Measurements from ENCODE around the gene SMIM41. TPM values are rescaled to one million over a fixed set of nuclear protein-coding genes. Genes with fewer than 3 reads are reported as not detected.

SMIM41 gene
- total RNA-seq, 1 experiment from 2014 or later = not detected

DNA sequence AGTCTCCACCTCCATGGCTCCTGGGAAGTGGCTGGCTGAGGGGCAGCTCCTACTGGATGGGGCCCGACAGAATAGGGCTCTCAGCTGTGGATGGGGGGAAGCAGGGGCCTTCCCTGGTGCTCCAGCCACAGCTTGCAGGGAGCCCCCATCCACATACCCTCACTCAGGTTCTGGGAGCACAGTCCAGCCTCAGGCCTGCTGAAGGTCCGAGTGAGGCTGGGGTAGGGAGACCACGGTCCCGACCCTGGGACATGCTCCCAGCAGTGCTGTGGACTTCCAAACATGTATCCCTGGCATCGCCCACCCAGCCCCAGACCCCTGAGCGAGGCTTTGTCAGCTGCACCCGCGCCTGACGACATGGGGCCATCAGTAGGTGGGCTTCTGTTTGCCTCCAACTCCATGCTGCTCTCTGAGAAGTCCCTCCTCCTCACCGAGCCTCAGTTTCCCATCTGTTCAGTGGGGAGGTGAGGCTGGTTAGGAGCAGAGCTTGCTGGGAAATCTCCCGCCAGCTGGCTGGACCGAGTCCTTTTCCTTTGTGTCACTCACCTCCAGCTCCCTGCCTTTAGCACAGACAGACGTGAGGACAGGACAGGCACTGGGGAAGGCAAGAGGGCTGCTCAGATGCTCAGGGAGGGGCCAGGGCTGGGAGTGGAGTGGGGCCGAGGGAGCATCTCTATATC lies 18.9 kb upstream of the SMIM41 start:
- H3K9me3 ChIP-seq (ENCODE audit: insufficient read depth, low read depth) = no peaks in the 10 kb centered on the region
- intact Hi-C loops (cut with micrococcal nuclease; ENCODE audit: unreplicated experiment) = no loop called here
- no peaks in the 10 kb centered on the region for H3K36me3 ChIP-seq (ENCODE audit: low read depth)
- H3K4me3 ChIP-seq = no peak overlapping the region
- ChIA-PET CTCF (interaction anchor here (0.7 kb wide), 1 partner anchor 35 kb away, joined by 3 read pairs; no protein-coding TSS in a partner anchor), POLR2A (ENCODE audit: unreplicated experiment) (interaction anchor here (0.6 kb wide), 1 partner anchor 10 kb away, joined by 6 read pairs; no protein-coding TSS in a partner anchor)
- no peaks in the 10 kb centered on the region for H3F3A ChIP-seq (ENCODE audit: insufficient read depth, low read depth)
- H4K20me1 ChIP-seq (ENCODE audit: insufficient read depth) = no peaks in the 10 kb centered on the region
- no peak overlapping the region for H3K4me2 ChIP-seq
- H3K4me1 ChIP-seq (replicated peaks; ENCODE audit: insufficient read depth) = no peaks in the 10 kb centered on the region
- no peak for DNase-seq
- H3K27me3 ChIP-seq (ENCODE audit: insufficient read depth, low read depth) = no peaks in the 10 kb centered on the region
- H2AFZ ChIP-seq = no peak overlapping the region
- H3K27ac ChIP-seq = no peak overlapping the region
- H3K79me2 ChIP-seq (ENCODE audit: low read depth) = no peaks in the 10 kb centered on the region
- no peak for TF ChIP-seq EZH2 (IDR thresholded peaks at IDR 0.05; ENCODE audit: low read depth)
- TF ChIP-seq, protein P1, sequence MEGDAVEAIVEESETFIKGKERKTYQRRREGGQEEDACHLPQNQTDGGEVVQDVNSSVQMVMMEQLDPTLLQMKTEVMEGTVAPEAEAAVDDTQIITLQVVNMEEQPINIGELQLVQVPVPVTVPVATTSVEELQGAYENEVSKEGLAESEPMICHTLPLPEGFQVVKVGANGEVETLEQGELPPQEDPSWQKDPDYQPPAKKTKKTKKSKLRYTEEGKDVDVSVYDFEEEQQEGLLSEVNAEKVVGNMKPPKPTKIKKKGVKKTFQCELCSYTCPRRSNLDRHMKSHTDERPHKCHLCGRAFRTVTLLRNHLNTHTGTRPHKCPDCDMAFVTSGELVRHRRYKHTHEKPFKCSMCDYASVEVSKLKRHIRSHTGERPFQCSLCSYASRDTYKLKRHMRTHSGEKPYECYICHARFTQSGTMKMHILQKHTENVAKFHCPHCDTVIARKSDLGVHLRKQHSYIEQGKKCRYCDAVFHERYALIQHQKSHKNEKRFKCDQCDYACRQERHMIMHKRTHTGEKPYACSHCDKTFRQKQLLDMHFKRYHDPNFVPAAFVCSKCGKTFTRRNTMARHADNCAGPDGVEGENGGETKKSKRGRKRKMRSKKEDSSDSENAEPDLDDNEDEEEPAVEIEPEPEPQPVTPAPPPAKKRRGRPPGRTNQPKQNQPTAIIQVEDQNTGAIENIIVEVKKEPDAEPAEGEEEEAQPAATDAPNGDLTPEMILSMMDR (conservative IDR thresholded peaks at IDR 0.05) = no peak
- no peaks in the 10 kb centered on the region for H3K9me2 ChIP-seq (ENCODE audit: insufficient read depth)
- BruUV-seq (replicated peaks) = no TSS peak

DNA sequence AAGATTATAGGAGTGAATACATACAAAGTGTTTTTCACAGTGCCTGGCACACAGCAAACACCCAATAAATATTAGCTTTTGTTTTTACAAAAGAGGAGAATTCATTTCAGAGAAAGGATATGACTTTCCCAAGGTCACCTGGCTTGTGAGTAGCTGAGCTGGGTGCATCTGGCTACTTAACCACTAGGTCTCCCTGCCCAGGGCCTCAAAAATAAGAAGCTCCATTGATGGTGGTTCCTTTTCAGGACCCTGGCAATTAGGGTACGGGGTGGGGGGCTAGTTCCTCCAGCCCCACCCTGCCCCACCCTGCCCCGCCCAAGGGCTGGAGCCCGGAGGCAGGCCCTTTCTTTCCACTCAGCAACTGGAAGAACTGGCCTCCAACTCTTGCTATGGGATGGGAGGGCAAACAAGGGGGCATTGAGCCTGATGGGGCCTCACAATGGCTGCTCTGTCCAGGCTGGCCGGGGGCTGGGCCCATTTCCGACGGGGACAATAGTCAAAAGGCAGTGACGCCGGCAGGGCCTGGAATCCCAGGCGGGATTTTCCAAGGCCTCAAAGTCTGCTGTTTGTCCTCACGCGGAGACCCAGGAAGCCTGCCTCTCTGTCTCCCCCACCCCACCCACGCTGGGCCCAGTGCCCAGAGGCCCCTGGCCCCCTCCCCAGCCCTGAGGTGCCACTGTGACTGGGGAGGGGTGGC lies 17.9 kb upstream of the SMIM41 start:
- Histone ChIP-seq H3K4me3 (no peak overlapping the region), H3K4me2 (no peak overlapping the region), H3K9me3 (ENCODE audit: insufficient read depth, low read depth) (no peaks in the 10 kb centered on the region), H3K27ac (no peak overlapping the region), H3K9me2 (ENCODE audit: insufficient read depth) (no peaks in the 10 kb centered on the region), H3F3A (ENCODE audit: insufficient read depth, low read depth) (no peaks in the 10 kb centered on the region), H3K27me3 (ENCODE audit: insufficient read depth, low read depth) (peaks cover 2% of the 10 kb centered on the region; the same call in 1 of the 2 replicates), H3K36me3 (ENCODE audit: low read depth) (no peaks in the 10 kb centered on the region), H2AFZ (no peak overlapping the region), H4K20me1 (ENCODE audit: insufficient read depth) (no peaks in the 10 kb centered on the region), H3K4me1 (replicated peaks; ENCODE audit: insufficient read depth) (no peaks in the 10 kb centered on the region), H3K79me2 (ENCODE audit: low read depth) (no peaks in the 10 kb centered on the region)
- no TSS peak for BruUV-seq (replicated peaks)
- no peak for DNase-seq
- CTCF ChIA-PET = interaction anchor here (0.7 kb wide), 1 partner anchor 36 kb away, joined by 3 read pairs; no protein-coding TSS in a partner anchor
- POLR2A ChIA-PET (ENCODE audit: unreplicated experiment) = no interaction called here
- no peak for TF ChIP-seq EZH2 (IDR thresholded peaks at IDR 0.05; ENCODE audit: low read depth)
- TF ChIP-seq, protein P1 (conservative IDR thresholded peaks at IDR 0.05) = no peak
- intact Hi-C loops (cut with micrococcal nuclease; ENCODE audit: unreplicated experiment) = no loop called here

DNA sequence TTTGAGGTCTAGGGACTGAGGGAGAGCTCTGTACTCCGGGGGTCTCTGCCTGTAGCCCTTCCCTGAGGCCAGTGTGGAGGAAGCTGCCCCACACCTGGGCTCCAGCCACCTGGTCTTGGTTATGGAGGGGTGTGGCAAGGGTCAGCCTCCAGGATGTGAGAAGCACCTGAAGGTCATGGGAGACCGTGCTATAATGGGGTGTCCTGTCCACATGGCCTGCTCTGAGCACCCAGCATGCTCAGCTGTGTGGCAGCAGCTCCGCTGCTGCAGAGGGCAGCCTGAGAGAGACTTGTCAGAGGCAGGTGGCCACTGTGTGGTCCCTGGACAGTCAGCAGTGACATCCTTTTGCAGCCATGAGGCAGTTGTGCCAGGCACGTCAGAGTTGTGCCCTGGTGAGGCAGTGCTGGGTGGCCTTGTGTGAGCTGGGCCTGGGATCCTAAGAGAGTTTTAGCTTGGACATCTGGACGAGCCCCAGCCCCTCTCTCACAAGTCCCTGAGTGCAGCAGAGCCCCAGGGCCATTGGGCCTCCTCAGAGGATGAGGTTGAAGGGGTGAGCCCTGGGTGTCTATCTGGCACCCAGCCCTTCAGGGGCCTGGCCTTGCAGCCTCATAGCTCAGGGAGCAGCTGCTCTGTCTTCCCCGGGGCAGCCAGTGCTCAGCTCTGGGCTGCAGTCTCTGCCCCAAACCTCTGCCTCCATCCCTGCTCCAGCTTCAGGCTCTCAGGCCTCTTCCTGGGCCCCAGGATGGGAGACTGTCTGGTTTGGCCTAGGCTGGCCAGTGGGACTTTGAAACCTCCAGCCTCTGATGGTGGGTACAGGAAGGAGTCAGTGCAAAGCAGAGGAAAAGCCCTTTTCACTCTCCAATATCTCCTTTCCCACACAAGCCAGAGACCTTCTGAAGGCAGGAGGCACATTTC lies 17.1 kb upstream of the SMIM41 start:
- ChIA-PET POLR2A (ENCODE audit: unreplicated experiment) (interaction anchor here (1.1 kb wide), 1 partner anchor 11 kb away, joined by 3 read pairs; the partner anchor contains the start of gene NR4A1), CTCF (no interaction called here)
- no peaks in the 10 kb centered on the region for H3K36me3 ChIP-seq (ENCODE audit: low read depth)
- no TSS peak for BruUV-seq (replicated peaks)
- H3K4me1 ChIP-seq (replicated peaks; ENCODE audit: insufficient read depth) = no peaks in the 10 kb centered on the region
- no peaks in the 10 kb centered on the region for H4K20me1 ChIP-seq (ENCODE audit: insufficient read depth)
- H3K9me3 ChIP-seq (ENCODE audit: insufficient read depth, low read depth) = no peaks in the 10 kb centered on the region
- H3K79me2 ChIP-seq (ENCODE audit: low read depth) = no peaks in the 10 kb centered on the region
- H3K27ac ChIP-seq = no peak overlapping the region
- H2AFZ ChIP-seq = no peak overlapping the region
- TF ChIP-seq, protein P1 (conservative IDR thresholded peaks at IDR 0.05) = no peak
- no peak for TF ChIP-seq EZH2 (IDR thresholded peaks at IDR 0.05; ENCODE audit: low read depth)
- H3K4me2 ChIP-seq = no peak overlapping the region
- no peak overlapping the region for H3K4me3 ChIP-seq
- no peaks in the 10 kb centered on the region for H3K9me2 ChIP-seq (ENCODE audit: insufficient read depth)
- peaks cover 6% of the 10 kb centered on the region; the same call in 1 of the 2 replicates for H3K27me3 ChIP-seq (ENCODE audit: insufficient read depth, low read depth)
- H3F3A ChIP-seq (ENCODE audit: insufficient read depth, low read depth) = no peaks in the 10 kb centered on the region
- intact Hi-C loops (cut with micrococcal nuclease; ENCODE audit: unreplicated experiment) = no loop called here
- no peak for DNase-seq
